CD14-positive monocyte (primary cell): ENCODE data around the gene LHX6. TPM values are rescaled to one million over a fixed set of nuclear protein-coding genes. Genes with fewer than 3 reads are reported as not detected.

ENCODE experiments used
- DNase-seq, 3 donors: peaks; one replicate each; pipeline ENCODE4 v3.0.0-alpha.2; 2011 to 2022
- H2AFZ ChIP-seq: 2 replicates; pipeline ENCODE4 v1.6.0; 2012; ENCODE audit warnings: mild to moderate bottlenecking, low read depth, low read length, inconsistent platforms; ENCODE audit not compliant: insufficient read depth, poor library complexity, severe bottlenecking
- H3K27ac ChIP-seq, 2 donors: 1 replicate in 1 of 2; 2 replicates in 1 of 2; pipeline ENCODE4 v1.5.1; 2012 to 2013; ENCODE audit warnings: low read length in 2 of 2, control low read depth in 1 of 2, inconsistent platforms in 1 of 2, low read depth in 1 of 2, mild to moderate bottlenecking in 1 of 2
- H3K27me3 ChIP-seq, 2 donors: one replicate each; pipeline versions ENCODE4 v1.6.0 to v1.6.1; 2011 to 2013; ENCODE audit warnings: low read length in 2 of 2; ENCODE audit not compliant: control insufficient read depth in 2 of 2, insufficient read depth in 2 of 2
- H3K36me3 ChIP-seq, 2 donors: replicated peaks in 1 of 2; 1 replicate in 1 of 2; 2 replicates in 1 of 2; pipeline versions ENCODE4 v1.5.1 to v1.6.1; 2012 to 2013; ENCODE audit warnings: low read length in 2 of 2, control low read depth in 1 of 2, inconsistent platforms in 1 of 2, mild to moderate bottlenecking in 1 of 2; ENCODE audit not compliant: insufficient read depth in 2 of 2, control insufficient read depth in 1 of 2
- H3K4me1 ChIP-seq, 2 donors: 1 replicate in 1 of 2; 2 replicates in 1 of 2; pipeline versions ENCODE4 v1.5.1 to v1.6.1; 2012 to 2013; ENCODE audit warnings: low read length in 2 of 2, control low read depth in 1 of 2, inconsistent platforms in 1 of 2, mild to moderate bottlenecking in 1 of 2, moderate library complexity in 1 of 2; ENCODE audit not compliant: insufficient read depth in 2 of 2, control insufficient read depth in 1 of 2
- H3K4me2 ChIP-seq: replicated peaks from 2 replicates; pipeline ENCODE3; 2012; ENCODE audit warnings: low read length, moderate library complexity, mild to moderate bottlenecking; ENCODE audit not compliant: poor library complexity, severe bottlenecking; ENCODE audit errors: extremely low read depth
- H3K4me3 ChIP-seq, 3 experiments: fragments of 200-600 bp in 1 of 3; sonication (generic) in 1 of 3; replicated peaks in 1 of 3; 1 replicate in 2 of 3; 2 replicates in 1 of 3; pipeline ENCODE4 v1.5.1; 2011 to 2013; ENCODE audit warnings: low read length in 3 of 3, mild to moderate bottlenecking in 3 of 3, control low read depth in 2 of 3, low read depth in 2 of 3, inconsistent platforms in 1 of 3, moderate library complexity in 1 of 3
- H3K79me2 ChIP-seq: 2 replicates; pipeline ENCODE4 v1.6.0; 2012; ENCODE audit warnings: mild to moderate bottlenecking, control low read depth, inconsistent platforms, low read length, moderate library complexity; ENCODE audit not compliant: insufficient read depth
- H3K9ac ChIP-seq: 2 replicates; pipeline ENCODE4 v1.6.0; 2017; ENCODE audit warnings: low read length, mild to moderate bottlenecking; ENCODE audit not compliant: insufficient read depth, poor library complexity, severe bottlenecking
- H3K9me3 ChIP-seq, 2 donors: replicated peaks in 1 of 2; 1 replicate in 1 of 2; 2 replicates in 1 of 2; pipeline versions ENCODE4 v1.5.1 to v1.6.1; 2012 to 2013; ENCODE audit warnings: low read length in 2 of 2, control low read depth in 1 of 2; ENCODE audit not compliant: control insufficient read depth in 1 of 2, insufficient read depth in 1 of 2
- H4K20me1 ChIP-seq: 2 replicates; pipeline ENCODE4 v1.6.0; 2012; ENCODE audit warnings: mild to moderate bottlenecking, low read length, control low read depth, moderate library complexity; ENCODE audit not compliant: insufficient read depth
- H3K27ac Mint-ChIP-seq, 7 donors: one replicate each; pipeline ENCODE4 v1.8.0; 2020; ENCODE audit warnings: mild to moderate bottlenecking in 7 of 7, mixed read lengths in 7 of 7, moderate library complexity in 6 of 7, inconsistent platforms in 2 of 7
- H3K27me3 Mint-ChIP-seq, 3 donors: one replicate each; pipeline ENCODE4 v1.8.0; 2021 to 2022; ENCODE audit warnings: low read depth in 3 of 3, mild to moderate bottlenecking in 3 of 3, mixed read lengths in 3 of 3, moderate library complexity in 3 of 3, inconsistent platforms in 1 of 3
- H3K36me3 Mint-ChIP-seq, 2 donors: one replicate each; pipeline ENCODE4 v1.8.0; 2020; ENCODE audit warnings: mixed read lengths in 2 of 2, inconsistent platforms in 1 of 2, mild to moderate bottlenecking in 1 of 2
- H3K4me1 Mint-ChIP-seq: one replicate; pipeline ENCODE4 v1.8.0; 2020; ENCODE audit warnings: mild to moderate bottlenecking, mixed read lengths
- H3K4me3 Mint-ChIP-seq, 2 donors: one replicate each; pipeline ENCODE4 v1.8.0; 2020; ENCODE audit warnings: mild to moderate bottlenecking in 2 of 2, mixed read lengths in 2 of 2, moderate library complexity in 1 of 2
- H3K9me3 Mint-ChIP-seq, 7 donors: one replicate each; pipeline ENCODE4 v1.8.0; 2020 to 2022; ENCODE audit warnings: mixed read lengths in 7 of 7, mild to moderate bottlenecking in 6 of 7, moderate library complexity in 6 of 7, inconsistent platforms in 2 of 7
- CTCF ChIP-seq: fragments of 200-600 bp; IDR thresholded peaks from one replicate; pipeline ENCODE4 v1.8.0; 2022; ENCODE audit warnings: antibody characterized with exemption, mild to moderate bottlenecking
- WGBS: methylation state at CpG from one replicate; pipeline ENCODE4 v1.1.5; 2013; ENCODE audit warnings: missing lambda C conversion rate; ENCODE audit not compliant: insufficient coverage; 5-methylcytosine and 5-hydroxymethylcytosine counted together
- intact Hi-C, 2 donors: fragments of 100-400 bp; cut with micrococcal nuclease; formaldehyde crosslinking; loops; one replicate each; pipeline versions ENCODE4 v1.15.0 to v1.15.1; 2023
- polyA plus RNA-seq, 3 donors: library from polyadenylated mRNA; depleted of rRNA in 1 of 3; unstranded in 2 of 3; stranded (reverse) in 1 of 3; fragments of 300-500 nt in 2 of 3; fragments of >200 nt in 1 of 3; fragmentation: Illumina TruSeq in 2 of 3; gene quantifications; 1 replicate in 2 of 3; 2 replicates in 1 of 3; pipeline ENCODE4 v1.2.3, GENCODE V29; 2012 to 2021

Gene LHX6
- polyA plus RNA-seq, 3 donors = not detected

GRCh38 chr9:122254761-122255160 lies 26.0 kb upstream of the LHX6 start:
- intact Hi-C loops = loop anchor here in 1 of 2 donors (5.0 kb wide), 1 partner anchor 87 kb away; no protein-coding TSS in a partner anchor
- WGBS = 90% methylated on average over 1 of the region's 3 CpGs
- peaks cover 80 to 98% of the 10 kb centered on the region in 2 donors for H3K36me3 ChIP-seq
- no peaks in the 10 kb centered on the region for H3K27me3 ChIP-seq
- Mint-ChIP-seq H3K4me1 (no peaks in the 10 kb centered on the region), H3K27ac (peak overlapping the region in 1 of 7 donors; percentile 52), H3K9me3 (no peaks in the 10 kb centered on the region), H3K36me3 (peaks cover 68 to 90% of the 10 kb centered on the region in 2 donors), H3K27me3 (no peaks in the 10 kb centered on the region), H3K4me3 (no peak overlapping the region)
- no peak overlapping the region for H2AFZ ChIP-seq
- H3K4me3 ChIP-seq = no peak overlapping the region
- no peak overlapping the region for H3K27ac ChIP-seq
- no peak for DNase-seq
- H3K4me1 ChIP-seq = no peaks in the 10 kb centered on the region
- no peak for TF ChIP-seq CTCF
- H3K9ac ChIP-seq = no peak overlapping the region
- H3K79me2 ChIP-seq = peaks cover 16% of the 10 kb centered on the region
- H4K20me1 ChIP-seq = peaks cover 44% of the 10 kb centered on the region
- no peak overlapping the region for H3K4me2 ChIP-seq
- H3K9me3 ChIP-seq = no peaks in the 10 kb centered on the region

- no peak for TF ChIP-seq CTCF
- Histone ChIP-seq H3K9ac (no peak overlapping the region), H3K9me3 (no peaks in the 10 kb centered on the region), H3K36me3 (peaks cover 84 to 98% of the 10 kb centered on the region in 2 donors), H3K79me2 (peaks cover 12% of the 10 kb centered on the region), H3K4me2 (no peak overlapping the region), H3K27ac (no peak overlapping the region), H3K4me1 (no peaks in the 10 kb centered on the region), H3K27me3 (no peaks in the 10 kb centered on the region), H2AFZ (no peak overlapping the region), H4K20me1 (peaks cover 40% of the 10 kb centered on the region), H3K4me3 (no peak overlapping the region)
- H3K9me3 Mint-ChIP-seq = no peaks in the 10 kb centered on the region
- intact Hi-C loops = no loop called here
- peaks cover 66 to 84% of the 10 kb centered on the region in 2 donors for H3K36me3 Mint-ChIP-seq
- no peaks in the 10 kb centered on the region for H3K4me1 Mint-ChIP-seq
- no peaks in the 10 kb centered on the region for H3K27me3 Mint-ChIP-seq
- WGBS = 92% methylated on average over 4 of the region's 5 CpGs
- H3K4me3 Mint-ChIP-seq = no peak overlapping the region
- no peak overlapping the region for H3K27ac Mint-ChIP-seq
- no peak for DNase-seq
These were observed 24.0 kb upstream of the LHX6 start for GRCh38 chr9:122252796-122253195.
